ENCODE results near the gene SP110. TPM values are rescaled to one million over a fixed set of nuclear protein-coding genes. Genes with fewer than 3 reads are reported as not detected.

The SP110 gene
- total RNA-seq, 4 donors from 2014 or later: 22.0 to 26.7 (median 23.8) TPM

DNA sequence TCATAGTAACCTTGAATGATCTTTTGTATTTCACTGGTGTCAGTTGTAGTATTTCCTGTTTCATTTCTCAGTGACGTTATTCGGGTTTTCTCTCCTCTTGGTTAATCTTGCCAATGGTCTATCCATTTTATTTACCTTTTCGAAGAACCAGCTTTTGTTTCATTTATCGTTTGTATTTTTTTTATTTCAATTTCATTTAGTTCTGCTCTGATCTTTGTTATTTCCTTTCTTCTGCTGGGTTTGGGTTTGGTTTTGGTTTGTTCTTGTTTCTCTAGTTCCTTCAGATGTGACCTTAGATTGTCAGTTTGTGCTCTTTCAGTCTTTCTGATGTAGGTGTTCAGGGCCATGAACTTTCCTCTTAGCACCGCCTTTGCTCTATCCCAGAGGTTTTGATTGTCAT lies 42.5 kb upstream of the SP110 start:
- TF ChIP-seq, protein P1, sequence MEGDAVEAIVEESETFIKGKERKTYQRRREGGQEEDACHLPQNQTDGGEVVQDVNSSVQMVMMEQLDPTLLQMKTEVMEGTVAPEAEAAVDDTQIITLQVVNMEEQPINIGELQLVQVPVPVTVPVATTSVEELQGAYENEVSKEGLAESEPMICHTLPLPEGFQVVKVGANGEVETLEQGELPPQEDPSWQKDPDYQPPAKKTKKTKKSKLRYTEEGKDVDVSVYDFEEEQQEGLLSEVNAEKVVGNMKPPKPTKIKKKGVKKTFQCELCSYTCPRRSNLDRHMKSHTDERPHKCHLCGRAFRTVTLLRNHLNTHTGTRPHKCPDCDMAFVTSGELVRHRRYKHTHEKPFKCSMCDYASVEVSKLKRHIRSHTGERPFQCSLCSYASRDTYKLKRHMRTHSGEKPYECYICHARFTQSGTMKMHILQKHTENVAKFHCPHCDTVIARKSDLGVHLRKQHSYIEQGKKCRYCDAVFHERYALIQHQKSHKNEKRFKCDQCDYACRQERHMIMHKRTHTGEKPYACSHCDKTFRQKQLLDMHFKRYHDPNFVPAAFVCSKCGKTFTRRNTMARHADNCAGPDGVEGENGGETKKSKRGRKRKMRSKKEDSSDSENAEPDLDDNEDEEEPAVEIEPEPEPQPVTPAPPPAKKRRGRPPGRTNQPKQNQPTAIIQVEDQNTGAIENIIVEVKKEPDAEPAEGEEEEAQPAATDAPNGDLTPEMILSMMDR (IDR thresholded peaks at IDR 0.05): no peak
- TF ChIP-seq EP300 (IDR thresholded peaks at IDR 0.05): no peak
- TF ChIP-seq POLR2A (IDR thresholded peaks at IDR 0.05): no peak
- WGBS, 2 donors: 86 to 88% methylated on average over 5 of the region's 5 CpGs

DNA sequence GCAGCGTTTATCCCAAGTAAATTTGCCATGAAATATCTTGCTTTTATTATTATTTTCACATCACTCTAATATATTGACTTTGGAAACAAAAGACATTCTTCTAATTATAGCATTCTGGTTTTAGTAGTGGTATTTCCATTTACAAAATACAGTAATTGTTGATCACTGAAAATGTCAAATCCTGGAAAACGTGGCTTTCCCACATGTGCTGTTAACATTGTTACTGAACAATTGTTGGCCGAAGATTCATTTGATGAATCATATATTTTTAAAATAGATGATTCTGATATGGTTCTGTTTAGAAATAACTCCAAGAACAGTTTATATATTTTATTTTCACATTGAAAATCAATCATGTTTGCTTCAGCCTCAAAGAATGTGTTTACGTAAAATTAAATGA lies 38.7 kb upstream of the SP110 start:
- TF ChIP-seq, protein P1 (IDR thresholded peaks at IDR 0.05): no peak
- TF ChIP-seq POLR2A (IDR thresholded peaks at IDR 0.05) (no peak), EP300 (IDR thresholded peaks at IDR 0.05) (no peak)
- no peak for DNase-seq (ENCODE audit: low spot score in 2 of 2)
- Histone ChIP-seq H3K27me3 (no peaks in the 10 kb centered on the region), H3K36me3 (no peaks in the 10 kb centered on the region), H3K9me3 (peaks cover 0 to 6% (median 0%) of the 10 kb centered on the region in 4 donors), H3K27ac (no peak overlapping the region), H3K4me3 (no peak overlapping the region), H3K4me1 (peaks cover 0 to 10% (median 0%) of the 10 kb centered on the region in 4 donors)
- WGBS, 2 donors: 43 to 44% methylated on average over 4 of the region's 4 CpGs

More for the DNA sequence above, 42.5 kb upstream of the SP110 start:
- H3K4me3 ChIP-seq: no peak overlapping the region
- H3K27ac ChIP-seq: no peak overlapping the region
- peaks cover 0 to 10% (median 0%) of the 10 kb centered on the region in 4 donors for H3K4me1 ChIP-seq
- no peaks in the 10 kb centered on the region for H3K36me3 ChIP-seq
- peaks cover 0 to 6% (median 0%) of the 10 kb centered on the region in 4 donors for H3K9me3 ChIP-seq
- no peaks in the 10 kb centered on the region for H3K27me3 ChIP-seq
- no peak for DNase-seq (ENCODE audit: low spot score in 2 of 2)

DNA sequence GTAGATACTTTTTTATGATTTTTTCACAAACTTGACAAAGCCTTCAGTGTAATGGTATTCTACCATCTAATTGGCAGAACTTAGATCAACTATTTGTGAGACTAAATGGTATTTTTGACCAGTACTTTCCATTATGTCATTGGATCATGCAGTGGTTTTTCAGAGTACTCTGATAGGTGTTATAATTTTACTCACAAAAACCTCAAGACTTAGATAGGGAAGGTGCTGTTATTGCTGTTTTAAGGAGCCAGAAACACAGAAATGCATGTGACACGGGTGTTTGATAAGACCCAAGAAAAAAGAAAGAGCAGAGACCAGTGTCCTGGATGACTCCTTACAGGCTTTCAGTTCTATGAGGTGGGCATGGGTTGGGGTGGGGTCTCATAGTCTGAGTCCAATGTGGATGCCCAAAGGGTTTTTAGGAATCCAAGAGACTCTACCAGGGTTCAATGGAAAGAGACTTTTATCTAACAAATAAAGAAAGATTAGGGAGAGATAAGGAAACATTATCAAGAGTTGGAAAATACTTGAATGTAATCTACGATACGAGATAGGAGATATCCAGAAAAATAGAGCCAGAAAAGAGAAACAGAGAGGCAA lies 37.0 kb upstream of the SP110 start:
- Histone ChIP-seq H3K9me3 (peaks cover 0 to 6% (median 0%) of the 10 kb centered on the region in 4 donors), H3K27ac (no peak overlapping the region), H3K4me1 (peaks cover 0 to 10% (median 0%) of the 10 kb centered on the region in 4 donors), H3K27me3 (no peaks in the 10 kb centered on the region), H3K4me3 (no peak overlapping the region), H3K36me3 (no peaks in the 10 kb centered on the region)
- 88 to 96% methylated on average over 3 of the region's 3 CpGs for WGBS, 2 donors
- no peak for TF ChIP-seq EP300 (IDR thresholded peaks at IDR 0.05)
- no peak for DNase-seq (ENCODE audit: low spot score in 2 of 2)

DNA sequence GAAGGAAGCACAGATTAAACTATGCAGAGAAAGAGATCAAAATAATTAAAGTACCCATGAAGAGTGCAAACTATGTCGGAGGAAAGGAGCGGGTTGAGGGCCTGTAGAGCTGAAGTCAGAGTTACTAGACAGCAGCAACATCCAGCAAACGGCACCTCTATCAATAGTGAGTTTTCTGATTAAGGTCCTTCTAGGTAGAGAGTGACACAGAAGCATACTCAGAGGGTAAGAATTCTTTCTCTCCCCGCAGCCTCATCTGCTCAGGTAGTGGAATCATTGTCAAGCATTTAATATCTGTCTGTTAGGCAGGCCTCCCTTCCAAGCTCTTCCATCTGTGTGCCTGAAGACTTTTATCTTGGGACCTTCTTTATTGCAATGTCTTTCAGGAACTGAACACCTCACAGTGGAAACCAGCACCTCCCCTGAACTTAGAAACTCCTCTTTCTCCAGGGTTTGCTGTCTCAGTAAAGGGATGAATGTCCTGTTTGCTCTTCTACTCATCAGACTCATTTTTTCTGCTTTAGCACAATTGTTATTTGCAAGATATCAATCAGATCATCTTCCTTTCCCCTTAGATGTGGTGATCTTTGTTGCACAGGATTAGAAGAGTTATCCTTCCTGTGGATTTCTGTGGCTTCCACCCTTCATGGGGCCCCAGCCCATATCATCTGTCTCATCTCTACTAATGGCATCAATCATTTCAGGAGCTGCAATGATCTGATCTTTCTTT lies 34.5 kb upstream of the SP110 start:
- H3K36me3 ChIP-seq: no peaks in the 10 kb centered on the region
- H3K27ac ChIP-seq: no peak overlapping the region
- no peaks in the 10 kb centered on the region for H3K9me3 ChIP-seq
- WGBS, 2 donors: 77 to 85% methylated on average over 4 of the region's 4 CpGs
- H3K4me1 ChIP-seq: peaks cover 0 to 10% (median 0%) of the 10 kb centered on the region in 4 donors
- DNase-seq (ENCODE audit: low spot score in 2 of 2): no peak
- no peaks in the 10 kb centered on the region for H3K27me3 ChIP-seq
- no peak overlapping the region for H3K4me3 ChIP-seq
- TF ChIP-seq EP300 (IDR thresholded peaks at IDR 0.05) (no peak), POLR2A (IDR thresholded peaks at IDR 0.05) (no peak)
- TF ChIP-seq, protein P1 (IDR thresholded peaks at IDR 0.05): no peak

DNA sequence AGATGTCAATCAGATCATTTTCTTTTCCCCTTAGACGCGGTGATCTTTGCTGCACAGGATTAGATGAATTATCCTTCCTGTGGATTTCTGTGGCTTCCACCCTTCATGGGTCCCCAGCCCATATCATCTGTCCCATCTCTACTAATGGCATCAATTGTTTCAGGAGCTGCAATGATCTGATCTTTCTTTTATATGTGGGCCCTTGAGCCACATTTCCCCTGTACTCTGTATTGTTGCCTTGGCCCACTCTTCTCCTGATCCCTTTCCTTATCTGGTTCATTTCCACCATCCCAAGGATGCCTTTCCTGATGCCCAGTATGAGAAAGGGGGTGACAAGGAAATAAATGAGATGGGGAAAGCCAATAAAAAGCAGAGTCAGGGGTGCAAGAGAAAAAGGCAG lies 30.4 kb upstream of the SP110 start:
- WGBS, 2 donors: 91 to 96% methylated on average over 2 of the region's 2 CpGs
- H3K36me3 ChIP-seq: no peaks in the 10 kb centered on the region
- H3K27me3 ChIP-seq: no peaks in the 10 kb centered on the region
- H3K4me1 ChIP-seq: no peaks in the 10 kb centered on the region
- DNase-seq (ENCODE audit: low spot score in 2 of 2): no peak
- H3K27ac ChIP-seq: no peak overlapping the region
- no peak overlapping the region for H3K4me3 ChIP-seq
- TF ChIP-seq EP300 (IDR thresholded peaks at IDR 0.05) (no peak), POLR2A (IDR thresholded peaks at IDR 0.05) (no peak)
- H3K9me3 ChIP-seq: no peaks in the 10 kb centered on the region

DNA sequence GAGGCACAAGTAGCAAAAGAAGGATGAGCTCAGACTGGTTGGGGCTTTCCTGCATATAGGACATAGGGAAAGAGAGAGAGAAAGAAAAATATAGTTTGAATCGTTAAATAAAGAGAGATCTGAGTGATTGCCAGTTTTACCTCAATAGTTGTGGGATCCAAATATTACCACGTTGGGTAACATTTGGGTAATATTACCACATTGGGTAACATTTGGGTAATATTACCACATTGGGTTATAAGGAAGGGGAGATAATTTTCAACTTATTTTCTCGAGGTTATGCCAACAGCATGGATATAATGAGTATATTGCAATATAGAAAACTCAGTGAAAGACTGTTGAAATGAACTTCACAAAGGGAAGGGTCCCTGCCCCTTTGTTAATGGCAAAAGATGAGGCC lies 26.4 kb upstream of the SP110 start:
- H3K36me3 ChIP-seq: no peaks in the 10 kb centered on the region
- no peak overlapping the region for H3K27ac ChIP-seq
- H3K4me3 ChIP-seq: no peak overlapping the region
- H3K4me1 ChIP-seq: no peaks in the 10 kb centered on the region
- WGBS, 2 donors: 63 to 72% methylated on average over 3 of the region's 3 CpGs
- TF ChIP-seq POLR2A (IDR thresholded peaks at IDR 0.05) (no peak), EP300 (IDR thresholded peaks at IDR 0.05) (no peak)
- TF ChIP-seq, protein P1 (IDR thresholded peaks at IDR 0.05): no peak
- no peak for DNase-seq (ENCODE audit: low spot score in 2 of 2)
- H3K27me3 ChIP-seq: no peaks in the 10 kb centered on the region
- H3K9me3 ChIP-seq: no peaks in the 10 kb centered on the region
